RWPE1 (cell line): ENCODE results near the gene CDX2.

Experiments used
- CTCF ChIA-PET: fragments of 350-600 bp; sonication (Branson Sonifier 250); formaldehyde crosslinking; extraction: SDS; loops from one replicate; lab custom pipeline; 2021; lab: Yijun Ruan, JAX
- POLR2A ChIA-PET: fragments of 400-600 bp; formaldehyde crosslinking; extraction: SDS; loops from one replicate; lab custom pipeline; 2020; ENCODE audit warnings: antibody characterized with exemption; ENCODE audit not compliant: low non-redundant PET; lab: Yijun Ruan, JAX
- DNase-seq: peaks from one replicate; pipeline ENCODE4 v3.0.0; 2012; ENCODE audit warnings: low spot score
- H3K27ac ChIP-seq: fragments of 450-650 bp; 2 replicates; pipeline ENCODE4 v1.5.1; 2017
- TF ChIP-seq, protein P1 (sequence below): fragments of 450-650 bp; conservative IDR thresholded peaks from 2 replicates; pipeline ENCODE4 v1.5.1; 2017; ENCODE audit warnings: low read depth, mild to moderate bottlenecking

Gene CDX2

DNA sequence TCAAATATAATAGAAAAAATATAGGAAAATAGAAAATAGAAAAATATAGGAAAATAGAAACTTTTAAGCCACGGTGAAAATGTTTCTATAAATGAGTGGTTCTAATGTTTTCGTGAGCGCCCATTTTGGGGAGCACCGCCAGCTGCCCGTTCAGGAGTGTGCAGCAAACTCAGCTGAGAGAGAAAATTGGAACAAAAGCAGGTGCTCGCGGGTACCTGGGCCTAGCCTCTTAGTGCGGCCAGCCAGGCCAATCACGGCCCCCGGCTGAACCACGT is 49.5 kb downstream of the CDX2 start:
- CTCF ChIA-PET, result interaction anchor here (0.6 to 1.3 kb wide), 3 partner anchors 51 to 1125 kb away, joined by 4 read pairs; no protein-coding TSS in a partner anchor
- TF ChIP-seq, protein P1, sequence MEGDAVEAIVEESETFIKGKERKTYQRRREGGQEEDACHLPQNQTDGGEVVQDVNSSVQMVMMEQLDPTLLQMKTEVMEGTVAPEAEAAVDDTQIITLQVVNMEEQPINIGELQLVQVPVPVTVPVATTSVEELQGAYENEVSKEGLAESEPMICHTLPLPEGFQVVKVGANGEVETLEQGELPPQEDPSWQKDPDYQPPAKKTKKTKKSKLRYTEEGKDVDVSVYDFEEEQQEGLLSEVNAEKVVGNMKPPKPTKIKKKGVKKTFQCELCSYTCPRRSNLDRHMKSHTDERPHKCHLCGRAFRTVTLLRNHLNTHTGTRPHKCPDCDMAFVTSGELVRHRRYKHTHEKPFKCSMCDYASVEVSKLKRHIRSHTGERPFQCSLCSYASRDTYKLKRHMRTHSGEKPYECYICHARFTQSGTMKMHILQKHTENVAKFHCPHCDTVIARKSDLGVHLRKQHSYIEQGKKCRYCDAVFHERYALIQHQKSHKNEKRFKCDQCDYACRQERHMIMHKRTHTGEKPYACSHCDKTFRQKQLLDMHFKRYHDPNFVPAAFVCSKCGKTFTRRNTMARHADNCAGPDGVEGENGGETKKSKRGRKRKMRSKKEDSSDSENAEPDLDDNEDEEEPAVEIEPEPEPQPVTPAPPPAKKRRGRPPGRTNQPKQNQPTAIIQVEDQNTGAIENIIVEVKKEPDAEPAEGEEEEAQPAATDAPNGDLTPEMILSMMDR, result no peak
- peak; percentile 64 for DNase-seq
- POLR2A ChIA-PET, result interaction anchor here (0.6 kb wide), 1 partner anchor 464 kb away, joined by 4 read pairs; no protein-coding TSS in a partner anchor
- H3K27ac ChIP-seq, result no peak overlapping the region

DNA sequence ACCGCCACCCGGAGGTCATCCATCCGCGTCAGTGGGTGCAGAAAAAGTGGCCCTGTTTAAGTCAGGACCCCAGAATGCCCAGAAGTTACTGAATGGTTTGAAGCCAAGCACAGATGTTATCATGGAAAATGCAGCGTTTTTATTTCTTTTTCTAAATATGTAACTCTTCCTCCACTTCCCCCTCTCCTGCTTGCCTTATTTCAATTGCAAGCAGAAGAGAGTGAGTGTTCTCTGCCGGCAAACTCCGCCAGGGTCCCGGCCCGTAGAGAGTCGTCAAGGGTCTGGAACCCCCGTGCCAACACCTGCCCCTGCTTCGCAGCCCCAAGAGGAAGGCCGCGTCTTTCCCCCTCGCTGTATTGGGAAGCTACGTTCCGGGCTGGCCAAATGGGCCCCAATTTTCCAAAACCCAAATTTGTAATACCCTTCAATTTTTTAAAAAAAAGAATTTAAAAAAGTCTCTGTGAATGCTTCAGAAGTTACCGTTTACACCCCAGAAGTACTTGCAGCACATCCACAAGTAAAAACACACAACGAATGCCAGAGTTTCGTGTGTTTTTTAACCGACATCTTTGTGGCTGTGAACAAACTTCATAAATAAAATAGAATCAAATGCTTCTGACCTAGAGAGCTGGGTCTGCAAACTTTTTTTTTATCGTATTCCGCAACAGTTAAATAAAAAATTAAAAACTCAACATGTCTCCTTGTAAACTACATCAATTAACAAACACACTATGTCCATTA is 50.0 kb downstream of the CDX2 start:
- TF ChIP-seq, protein P1, result no peak
- H3K27ac ChIP-seq, result no peak overlapping the region
- POLR2A ChIA-PET, result interaction anchor here (0.6 kb wide), 1 partner anchor 464 kb away, joined by 4 read pairs; no protein-coding TSS in a partner anchor
- DNase-seq, result no peak
- CTCF ChIA-PET, result interaction anchor here (0.6 to 0.7 kb wide), 2 partner anchors 50 to 1124 kb away, joined by 4 read pairs; no protein-coding TSS in a partner anchor

DNA sequence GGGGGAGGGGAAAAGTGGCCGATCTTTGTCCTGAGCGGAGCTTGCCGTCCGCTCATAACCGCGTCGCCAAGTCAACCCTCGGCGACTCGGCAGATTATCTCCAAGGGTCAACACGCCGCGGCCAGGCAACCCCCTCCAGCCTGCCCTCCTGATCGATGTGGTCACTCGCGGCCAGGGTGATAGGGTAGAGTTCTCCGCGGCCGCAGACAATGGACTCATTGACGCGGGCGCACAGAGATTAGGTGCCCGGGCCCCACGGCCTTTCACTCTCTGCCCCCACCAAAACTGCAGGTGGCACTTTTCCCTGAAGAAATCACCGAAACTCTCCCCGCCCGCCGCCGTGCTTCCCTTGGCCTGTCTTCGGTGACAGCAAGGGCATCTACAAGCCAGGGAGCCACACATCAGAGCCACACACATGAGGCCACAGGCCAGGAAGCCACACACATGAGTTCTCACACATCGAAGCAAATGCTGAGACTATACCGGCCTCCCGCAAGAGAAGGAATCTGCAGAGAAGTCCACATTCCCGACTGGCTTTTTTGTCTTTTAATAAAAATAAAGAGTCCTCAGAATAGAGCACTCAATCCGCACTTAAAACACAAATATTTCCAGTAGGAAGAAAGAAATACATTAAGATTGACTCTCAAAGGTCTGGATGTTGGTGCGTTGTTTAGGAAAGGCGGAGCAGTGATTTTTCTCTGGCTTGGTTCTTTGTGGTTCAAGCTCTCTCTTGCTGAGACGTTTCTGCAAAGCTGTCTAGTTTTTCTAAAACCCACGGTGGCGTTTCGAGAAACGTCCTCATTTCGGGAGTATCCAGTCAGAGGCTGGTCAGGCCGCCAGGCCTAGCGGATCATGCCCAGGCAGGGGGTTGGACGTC is 50.8 kb downstream of the CDX2 start:
- TF ChIP-seq, protein P1, result no peak
- H3K27ac ChIP-seq, result no peak overlapping the region
- ChIA-PET POLR2A (no interaction called here), CTCF (no interaction called here)
- no peak for DNase-seq

DNA sequence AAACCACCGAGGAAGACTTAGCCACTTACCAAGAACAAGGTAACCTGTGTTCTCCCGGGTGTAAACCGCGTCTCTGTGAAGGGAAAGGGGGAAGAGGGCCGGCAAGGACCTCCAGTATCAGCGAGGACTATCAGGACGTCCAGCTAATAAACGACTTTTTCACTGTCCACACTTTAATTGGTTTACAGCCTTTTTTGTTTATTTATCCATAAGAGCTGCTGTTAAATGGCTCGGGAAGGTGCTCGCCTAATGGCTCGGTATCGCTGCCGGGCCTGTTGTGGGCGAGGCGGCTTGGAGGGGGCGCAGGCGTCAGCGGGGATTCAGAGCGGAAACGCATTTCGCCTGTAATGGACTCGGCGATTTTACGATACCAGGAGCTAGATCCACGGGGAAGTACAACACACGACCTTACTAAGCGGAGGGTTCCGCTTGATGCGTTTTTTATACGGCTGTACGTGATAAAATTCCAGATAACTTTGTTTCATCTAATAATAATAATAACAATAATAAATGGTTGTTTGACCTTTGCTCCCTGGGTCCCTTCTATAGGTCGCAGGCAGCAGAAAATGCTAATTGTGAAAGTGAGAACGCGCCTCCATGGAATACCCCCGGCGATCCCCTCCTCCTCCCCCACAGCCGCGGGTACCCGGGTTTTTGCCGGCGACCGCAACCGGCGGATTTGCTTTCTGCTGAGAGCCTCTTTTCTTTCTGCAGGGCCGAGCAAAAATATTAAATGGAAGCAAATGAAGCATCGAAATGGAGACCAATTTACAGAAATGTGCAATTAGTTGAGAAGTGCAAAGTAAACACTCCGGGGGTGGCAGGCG is 51.8 kb downstream of the CDX2 start:
- no peak overlapping the region for H3K27ac ChIP-seq
- TF ChIP-seq, protein P1, result no peak
- ChIA-PET CTCF (no interaction called here), POLR2A (no interaction called here)
- no peak for DNase-seq

DNA sequence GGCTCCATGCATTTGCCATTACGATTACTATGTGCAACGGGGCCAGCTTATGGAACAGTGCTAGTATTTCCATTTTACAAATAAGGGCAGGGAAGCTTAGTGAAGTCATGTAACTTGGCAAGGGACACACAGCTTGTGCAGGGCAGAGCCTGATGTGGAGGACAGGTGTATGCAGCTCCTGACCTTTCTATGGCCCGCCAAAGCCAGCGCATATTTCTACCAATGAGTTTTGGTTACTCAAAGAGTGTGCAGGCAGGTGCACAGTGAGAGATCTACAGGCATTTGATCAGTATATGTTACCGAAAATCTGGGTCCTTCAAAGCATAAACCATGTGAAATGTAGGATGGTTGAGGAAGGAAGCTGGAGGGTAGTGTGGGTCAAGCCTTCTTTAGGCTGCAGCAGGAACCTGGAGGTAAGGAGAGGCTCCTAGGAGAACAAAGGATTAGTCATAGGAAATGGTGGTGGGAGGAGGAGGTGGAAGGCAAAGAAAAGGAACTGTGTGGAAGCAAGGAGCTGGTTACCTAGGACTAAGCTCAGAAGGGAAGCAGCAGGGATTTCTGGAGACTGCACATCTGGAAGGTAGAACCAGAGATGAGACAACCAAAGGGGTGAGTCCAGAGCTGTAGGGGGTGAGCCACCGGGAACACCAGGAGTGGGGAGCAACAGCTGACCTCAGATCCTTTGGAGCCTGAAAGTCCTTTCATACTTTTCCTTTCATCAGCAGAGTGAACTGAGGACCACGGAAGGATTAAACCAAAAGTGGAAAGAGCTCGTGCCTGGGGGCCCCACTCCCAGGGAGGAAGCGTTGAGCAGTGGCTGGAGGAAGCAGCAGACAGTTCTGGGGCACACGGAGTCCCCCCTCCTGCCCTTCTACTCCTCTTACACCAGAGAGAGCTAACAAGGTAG is 53.6 kb downstream of the CDX2 start:
- CTCF ChIA-PET, result interaction anchor here (0.9 kb wide), 1 partner anchor 38 kb away, joined by 3 read pairs; no protein-coding TSS in a partner anchor
- POLR2A ChIA-PET, result interaction anchor here (0.6 kb wide), 1 partner anchor 295 kb away, joined by 6 read pairs; the partner anchor contains the start of gene LNX2
- TF ChIP-seq, protein P1, result no peak
- DNase-seq, result no peak
- H3K27ac ChIP-seq, result no peak overlapping the region
